Parathyroid adenoma (tissue), 2 donors: Measurements from ENCODE around the gene ENTREP1.
A peak's percentile ranks its signal among the peaks of the same experiment; 100 is the strongest.

Source experiments
- H2AFZ ChIP-seq: fragments of 300-600 bp; sonication (generic); one replicate; pipeline ENCODE4 v1.7.0; 2017; ENCODE audit warnings: antibody characterized with exemption, mild to moderate bottlenecking
- H3K27ac ChIP-seq: fragments of 300-600 bp; sonication (generic); one replicate; pipeline ENCODE4 v1.7.0; 2017
- H3K27me3 ChIP-seq: fragments of 300-600 bp; sonication (generic); one replicate; pipeline ENCODE4 v1.7.0; 2017; ENCODE audit warnings: low read length; ENCODE audit not compliant: control insufficient read depth, insufficient read depth
- H3K36me3 ChIP-seq: fragments of 300-600 bp; sonication (generic); one replicate; pipeline ENCODE4 v1.7.0; 2017; ENCODE audit warnings: low read length; ENCODE audit not compliant: control insufficient read depth, insufficient read depth
- H3K4me1 ChIP-seq: fragments of 300-600 bp; sonication (generic); one replicate; pipeline ENCODE4 v1.7.0; 2017; ENCODE audit warnings: control low read depth
- H3K4me2 ChIP-seq: fragments of 300-600 bp; sonication (generic); one replicate; pipeline ENCODE4 v1.7.0; 2017; ENCODE audit warnings: low read length
- H3K4me3 ChIP-seq: fragments of 300-600 bp; sonication (generic); one replicate; pipeline ENCODE4 v1.7.0; 2017; ENCODE audit warnings: low read depth, low read length
- H3K79me2 ChIP-seq: fragments of 300-600 bp; sonication (generic); one replicate; pipeline ENCODE4 v1.7.0; 2017; ENCODE audit warnings: control low read depth
- H3K9ac ChIP-seq: fragments of 300-600 bp; sonication (generic); one replicate; pipeline ENCODE4 v1.7.0; 2017; ENCODE audit warnings: mild to moderate bottlenecking
- H3K9me3 ChIP-seq: fragments of 300-600 bp; sonication (generic); one replicate; pipeline ENCODE4 v1.7.0; 2017; ENCODE audit warnings: low read length; ENCODE audit not compliant: control insufficient read depth
- CTCF ChIP-seq: fragments of 300-600 bp; sonication (generic); IDR thresholded peaks from one replicate; pipeline ENCODE4 v1.7.0; 2017; ENCODE audit warnings: antibody characterized with exemption, mild to moderate bottlenecking
- donor health status: primary hyperparathyroidism.

ENTREP1 gene

GRCh38 chr9:69283003-69283402 is 42.0 kb upstream of the ENTREP1 start:
- Histone ChIP-seq H3K4me3 (no peak overlapping the region), H3K36me3 (no peaks in the 10 kb centered on the region), H3K9me3 (no peaks in the 10 kb centered on the region), H3K27ac (no peak overlapping the region), H2AFZ (no peak overlapping the region), H3K9ac (no peak overlapping the region), H3K79me2 (no peaks in the 10 kb centered on the region), H3K4me1 (no peaks in the 10 kb centered on the region), H3K27me3 (no peaks in the 10 kb centered on the region), H3K4me2 (no peak overlapping the region)
- TF ChIP-seq CTCF, result no peak

DNA sequence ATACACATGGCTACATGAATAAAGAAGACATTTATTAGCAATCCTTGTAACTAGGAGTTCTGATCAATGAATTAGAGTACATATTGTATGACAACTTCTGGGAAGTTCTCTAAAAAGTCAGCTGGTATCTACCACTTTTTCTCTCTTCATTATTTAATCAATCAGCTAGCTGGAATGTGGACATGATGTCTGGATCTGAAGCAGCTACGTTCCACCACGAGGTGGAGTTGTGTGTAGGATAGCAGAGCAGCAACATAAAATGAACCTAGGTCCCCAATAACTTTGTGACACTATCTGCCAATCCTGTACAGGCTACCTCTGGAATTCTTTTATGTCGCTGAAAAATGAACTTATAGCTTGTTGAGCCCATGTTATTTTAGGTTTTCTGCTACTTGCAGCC is 32.9 kb upstream of the ENTREP1 start:
- TF ChIP-seq CTCF, result no peak
- no peak overlapping the region for H3K4me2 ChIP-seq

GRCh38 chr9:69293156-69293555 is 31.9 kb upstream of the ENTREP1 start:
- no peak overlapping the region for H3K9ac ChIP-seq
- no peaks in the 10 kb centered on the region for H3K27me3 ChIP-seq
- H3K4me1 ChIP-seq, result no peaks in the 10 kb centered on the region
- H2AFZ ChIP-seq, result no peak overlapping the region
- no peak for TF ChIP-seq CTCF
- no peak overlapping the region for H3K27ac ChIP-seq
- H3K4me3 ChIP-seq, result no peak overlapping the region
- H3K4me2 ChIP-seq, result no peak overlapping the region
- no peaks in the 10 kb centered on the region for H3K36me3 ChIP-seq
- no peaks in the 10 kb centered on the region for H3K79me2 ChIP-seq
- H3K9me3 ChIP-seq, result no peaks in the 10 kb centered on the region

More for the DNA sequence above, 32.9 kb upstream of the ENTREP1 start:
- H3K27ac ChIP-seq, result no peak overlapping the region
- no peaks in the 10 kb centered on the region for H3K27me3 ChIP-seq
- no peaks in the 10 kb centered on the region for H3K79me2 ChIP-seq
- H2AFZ ChIP-seq, result no peak overlapping the region
- H3K36me3 ChIP-seq, result no peaks in the 10 kb centered on the region
- no peak overlapping the region for H3K4me3 ChIP-seq
- no peak overlapping the region for H3K9ac ChIP-seq
- no peaks in the 10 kb centered on the region for H3K9me3 ChIP-seq
- H3K4me1 ChIP-seq, result no peaks in the 10 kb centered on the region

GRCh38 chr9:69295872-69296552 is 29.0 kb upstream of the ENTREP1 start:
- Histone ChIP-seq H3K4me3 (no peak overlapping the region), H3K9me3 (no peaks in the 10 kb centered on the region), H3K27me3 (no peaks in the 10 kb centered on the region), H3K27ac (peak overlapping the region; percentile 11), H3K9ac (no peak overlapping the region), H3K79me2 (no peaks in the 10 kb centered on the region), H3K36me3 (no peaks in the 10 kb centered on the region), H3K4me1 (no peaks in the 10 kb centered on the region), H2AFZ (no peak overlapping the region), H3K4me2 (no peak overlapping the region)
- no peak for TF ChIP-seq CTCF

DNA sequence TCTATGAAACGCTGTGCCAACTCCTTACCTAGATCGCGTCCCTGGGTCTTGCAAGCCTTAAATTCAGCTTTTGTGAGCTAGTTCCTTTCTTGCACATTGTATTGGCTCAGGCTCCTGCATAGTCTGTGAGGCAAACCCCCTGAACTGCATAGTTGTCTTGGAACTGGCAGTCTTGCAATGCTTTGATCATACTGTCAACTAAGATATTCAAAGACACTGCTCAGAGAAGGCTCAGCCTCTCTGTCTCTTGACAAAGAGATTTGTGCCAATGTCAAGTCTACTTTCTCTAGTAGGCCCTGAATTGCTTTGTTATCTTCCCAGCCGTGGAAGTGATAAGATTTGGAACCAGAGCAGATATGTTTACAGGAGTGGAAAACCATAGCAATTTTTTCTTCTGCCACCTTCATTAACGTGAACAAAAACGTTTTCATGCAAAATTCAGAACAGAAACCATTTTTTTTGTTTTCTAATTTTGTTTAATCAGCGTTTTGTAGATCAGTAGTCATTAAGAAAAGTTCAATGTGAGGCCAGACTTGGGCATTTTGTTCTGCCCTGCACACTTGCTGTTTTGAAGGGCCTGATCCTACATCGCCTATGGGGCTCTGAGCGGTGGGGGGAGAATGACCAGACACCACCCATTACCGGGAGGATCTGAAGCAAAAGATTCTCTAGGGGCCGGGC is 27.6 kb upstream of the ENTREP1 start:
- Histone ChIP-seq H3K9me3 (no peaks in the 10 kb centered on the region), H3K36me3 (no peaks in the 10 kb centered on the region), H2AFZ (no peak overlapping the region), H3K4me2 (no peak overlapping the region), H3K4me1 (no peaks in the 10 kb centered on the region), H3K79me2 (no peaks in the 10 kb centered on the region), H3K27ac (no peak overlapping the region), H3K27me3 (no peaks in the 10 kb centered on the region), H3K4me3 (no peak overlapping the region), H3K9ac (no peak overlapping the region)
- TF ChIP-seq CTCF, result no peak
